CD8-positive, alpha-beta memory T cell (primary cell): Measurements from ENCODE around the gene SLC30A7. TPM values are rescaled to one million over a fixed set of nuclear protein-coding genes. Genes with fewer than 3 reads are reported as not detected.
"Not testable (repeated sequence)": the region's sequence is repeated elsewhere in the genome, so short reads cannot be mapped to it uniquely, and the experiment has no call there.

Experiments
- CTCF ChIA-PET: fragments of 350-600 bp; sonication (Branson Sonifier 250); formaldehyde crosslinking; loops from one replicate; lab custom pipeline; 2021; ENCODE audit warnings: antibody characterized with exemption; lab: Charles Lee
- POLR2A ChIA-PET: fragments of 350-600 bp; sonication (Branson Sonifier 250); formaldehyde crosslinking; loops from one replicate; lab custom pipeline; 2021; ENCODE audit warnings: antibody characterized with exemption; lab: Charles Lee
- DNase-seq, 5 donors: peaks; one replicate each; pipeline versions ENCODE4 v3.0.0 to v3.0.0-alpha.2; 2020 to 2022; ENCODE audit warnings: mixed read lengths in 1 of 5
- H3K27ac ChIP-seq: one replicate; pipeline ENCODE4 v1.7.0; 2013; ENCODE audit warnings: low read depth, mild to moderate bottlenecking, low read length, moderate library complexity
- H3K27me3 ChIP-seq: 2 replicates; pipeline ENCODE4 v1.7.0; 2013; ENCODE audit warnings: low read length, mild to moderate bottlenecking; ENCODE audit not compliant: insufficient read depth, poor library complexity, severe bottlenecking
- H3K36me3 ChIP-seq: 2 replicates; pipeline ENCODE4 v1.7.0; 2013; ENCODE audit warnings: mild to moderate bottlenecking, low read length, moderate library complexity; ENCODE audit not compliant: insufficient read depth
- H3K4me1 ChIP-seq: 2 replicates; pipeline ENCODE4 v1.7.0; 2013; ENCODE audit warnings: mild to moderate bottlenecking, low read length, moderate library complexity; ENCODE audit not compliant: insufficient read depth
- H3K4me3 ChIP-seq: 2 replicates; pipeline ENCODE4 v1.7.0; 2013; ENCODE audit warnings: mild to moderate bottlenecking, low read length
- H3K9me3 ChIP-seq: 2 replicates; pipeline ENCODE4 v1.7.0; 2013; ENCODE audit warnings: mild to moderate bottlenecking, low read length
- H3K27ac Mint-ChIP-seq, 8 donors: one replicate each; pipeline ENCODE4 v1.8.0; 2020 to 2021; ENCODE audit warnings: mixed read lengths in 8 of 8, mild to moderate bottlenecking in 6 of 8, inconsistent platforms in 3 of 8, moderate library complexity in 3 of 8
- H3K27me3 Mint-ChIP-seq, 2 donors: one replicate each; pipeline ENCODE4 v1.8.0; 2020 to 2021; ENCODE audit warnings: mixed read lengths in 2 of 2, mild to moderate bottlenecking in 1 of 2, moderate library complexity in 1 of 2
- H3K36me3 Mint-ChIP-seq, 3 donors: one replicate each; pipeline ENCODE4 v1.8.0; 2020 to 2021; ENCODE audit warnings: mixed read lengths in 3 of 3, inconsistent platforms in 1 of 3, mild to moderate bottlenecking in 1 of 3
- H3K4me1 Mint-ChIP-seq, 3 donors: one replicate each; pipeline ENCODE4 v1.8.0; 2020 to 2021; ENCODE audit warnings: mixed read lengths in 3 of 3, inconsistent platforms in 1 of 3, mild to moderate bottlenecking in 1 of 3
- H3K4me3 Mint-ChIP-seq, 7 donors: one replicate each; pipeline ENCODE4 v1.8.0; 2020 to 2021; ENCODE audit warnings: mixed read lengths in 7 of 7, mild to moderate bottlenecking in 6 of 7, moderate library complexity in 4 of 7, inconsistent platforms in 2 of 7
- H3K9me3 Mint-ChIP-seq, 5 donors: one replicate each; pipeline ENCODE4 v1.8.0; 2020 to 2022; ENCODE audit warnings: mixed read lengths in 5 of 5, mild to moderate bottlenecking in 3 of 5, moderate library complexity in 2 of 5, inconsistent platforms in 1 of 5
- polyA plus RNA-seq: library from polyadenylated mRNA; unstranded; fragments of 300-500 nt; fragmentation: Illumina TruSeq; gene quantifications from one replicate; pipeline ENCODE4 v1.2.3, GENCODE V29; 2021
- total RNA-seq, 2 experiments: library from RNA; stranded (reverse); gene quantifications; one replicate each; pipeline ENCODE4 v1.2.3, GENCODE V29; 2021

The SLC30A7 gene, protein sequence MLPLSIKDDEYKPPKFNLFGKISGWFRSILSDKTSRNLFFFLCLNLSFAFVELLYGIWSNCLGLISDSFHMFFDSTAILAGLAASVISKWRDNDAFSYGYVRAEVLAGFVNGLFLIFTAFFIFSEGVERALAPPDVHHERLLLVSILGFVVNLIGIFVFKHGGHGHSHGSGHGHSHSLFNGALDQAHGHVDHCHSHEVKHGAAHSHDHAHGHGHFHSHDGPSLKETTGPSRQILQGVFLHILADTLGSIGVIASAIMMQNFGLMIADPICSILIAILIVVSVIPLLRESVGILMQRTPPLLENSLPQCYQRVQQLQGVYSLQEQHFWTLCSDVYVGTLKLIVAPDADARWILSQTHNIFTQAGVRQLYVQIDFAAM
- total RNA-seq (10 to 100 TPM; 47.0 to 47.4 TPM), polyA plus RNA-seq (12.7 TPM)

- Histone ChIP-seq H3K4me3 (peak within 1 kb of the TSS; percentile 93), H3K27ac (peak within 1 kb of the TSS; percentile 99), H3K36me3 (no peaks in the 10 kb centered on the region), H3K9me3 (no peaks in the 10 kb centered on the region), H3K27me3 (no peaks in the 10 kb centered on the region), H3K4me1 (peaks cover 27% of the 10 kb centered on the region)
- Mint-ChIP-seq H3K27me3 (peaks cover 0 to 3% of the 10 kb centered on the region in 2 donors), H3K4me3 (peak within 1 kb of the TSS; percentile 95 to 100 (median 97)), H3K36me3 (peaks cover 2 to 48% (median 4%) of the 10 kb centered on the region in 3 donors), H3K27ac (peak within 1 kb of the TSS; percentile 98 to 100 (median 100)), H3K9me3 (peaks cover 0 to under 1% (median 0%) of the 10 kb centered on the region in 5 donors), H3K4me1 (peaks cover 45 to 65% (median 56%) of the 10 kb centered on the region in 3 donors)
- ChIA-PET POLR2A (interaction anchor here (1.0 to 1.7 kb wide), 6 partner anchors 32 to 414 kb away, joined by 3 to 7 read pairs (median 4); partner anchors contain the start of gene S1PR1), CTCF (interaction anchor here (0.8 to 2.1 kb wide), 7 partner anchors 11 to 414 kb away, joined by 3 to 6 read pairs (median 4); no protein-coding TSS in a partner anchor)
- DNase-seq = peak; percentile 95 to 98 (median 96)
Observed at GRCh38 chr1:100895540-100896480, at the start of gene SLC30A7. SLC30A7 (plus strand) TSS chr1:100896090; CDS start chr1:100896263, 173 bp downstream.

DNA sequence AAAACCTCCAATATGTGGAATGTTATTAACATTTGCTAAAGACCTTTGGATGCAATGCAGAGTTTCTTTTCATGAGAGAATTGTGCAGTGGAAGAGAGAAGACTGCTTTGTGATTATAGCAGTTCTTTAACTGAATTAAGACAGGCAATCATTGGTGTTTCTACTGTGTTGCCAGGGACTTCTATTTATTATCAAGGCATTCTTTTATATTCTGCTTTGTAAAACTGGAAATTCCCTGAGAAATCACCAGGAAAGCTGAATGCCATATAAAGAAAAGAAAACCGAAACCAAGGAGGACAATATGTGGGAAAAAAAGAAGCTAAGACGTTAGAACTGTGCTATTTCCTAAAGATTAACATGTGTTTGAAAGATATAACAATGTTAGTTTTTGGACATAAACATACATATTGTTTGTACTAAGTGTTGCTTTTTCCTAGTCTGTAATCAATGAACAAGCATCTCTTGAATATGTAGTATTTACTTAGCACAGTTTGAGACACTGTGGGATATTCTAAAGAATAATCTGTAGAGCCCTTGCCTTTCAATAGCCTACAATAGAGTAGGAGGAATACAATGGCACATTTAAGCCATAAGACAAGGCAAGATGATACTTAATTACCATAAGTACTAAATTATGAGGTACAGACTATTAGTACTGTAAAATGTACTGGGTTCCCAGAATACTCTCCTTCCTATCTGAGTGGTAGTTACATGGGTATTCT lies 48.4 kb upstream of the SLC30A7 start:
- peaks cover 0 to 5% (median 3%) of the 10 kb centered on the region in 3 donors for H3K36me3 Mint-ChIP-seq
- H3K4me1 ChIP-seq = no peaks in the 10 kb centered on the region
- no peaks in the 10 kb centered on the region for H3K4me1 Mint-ChIP-seq
- H3K4me3 ChIP-seq = no peak overlapping the region
- ChIA-PET CTCF (no interaction called here), POLR2A (no interaction called here)
- no peaks in the 10 kb centered on the region for H3K9me3 ChIP-seq
- H3K4me3 Mint-ChIP-seq = no peak overlapping the region
- H3K36me3 ChIP-seq = no peaks in the 10 kb centered on the region
- peaks cover 19 to 41% of the 10 kb centered on the region in 2 donors for H3K27me3 Mint-ChIP-seq
- H3K9me3 Mint-ChIP-seq = peaks cover 0 to 2% (median 0%) of the 10 kb centered on the region in 5 donors
- H3K27ac Mint-ChIP-seq = no peak overlapping the region
- H3K27me3 ChIP-seq = no peaks in the 10 kb centered on the region
- no peak overlapping the region for H3K27ac ChIP-seq
- no peak for DNase-seq

DNA sequence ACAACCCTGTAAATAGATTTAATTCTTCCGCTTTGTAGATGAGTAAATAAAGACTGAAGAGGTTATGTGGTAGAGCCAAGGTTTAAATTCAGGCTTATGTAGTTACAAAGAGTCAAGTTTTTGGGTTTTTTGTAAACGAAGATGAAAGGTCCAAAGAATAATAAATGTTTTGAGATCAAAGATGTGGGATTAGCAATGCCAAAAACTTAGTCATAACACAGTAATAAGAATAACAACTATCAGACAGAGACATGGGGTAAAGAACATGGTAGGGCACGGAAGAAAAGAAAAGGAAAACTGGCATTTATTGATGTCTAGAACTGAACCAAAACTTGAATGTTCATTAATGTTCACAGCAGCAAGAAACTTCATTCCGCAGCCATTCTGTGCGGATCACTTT lies 44.2 kb upstream of the SLC30A7 start:
- DNase-seq = no peak
- no peaks in the 10 kb centered on the region for H3K4me1 ChIP-seq
- H3K36me3 ChIP-seq = no peaks in the 10 kb centered on the region
- Mint-ChIP-seq H3K4me3 (no peak overlapping the region), H3K4me1 (no peaks in the 10 kb centered on the region), H3K9me3 (no peaks in the 10 kb centered on the region), H3K36me3 (no peaks in the 10 kb centered on the region), H3K27me3 (peaks cover 8 to 31% of the 10 kb centered on the region in 2 donors), H3K27ac (no peak overlapping the region)
- H3K27me3 ChIP-seq = no peaks in the 10 kb centered on the region
- no peaks in the 10 kb centered on the region for H3K9me3 ChIP-seq
- H3K4me3 ChIP-seq = no peak overlapping the region
- ChIA-PET POLR2A (no interaction called here), CTCF (no interaction called here)
- no peak overlapping the region for H3K27ac ChIP-seq

- H3K4me1 Mint-ChIP-seq = no peaks in the 10 kb centered on the region
- no peak for DNase-seq
- CTCF ChIA-PET = no interaction called here
- no peak overlapping the region for H3K4me3 Mint-ChIP-seq
- Histone ChIP-seq H3K36me3 (no peaks in the 10 kb centered on the region), H3K27ac (no peak overlapping the region), H3K4me1 (no peaks in the 10 kb centered on the region), H3K9me3 (no peaks in the 10 kb centered on the region), H3K4me3 (no peak overlapping the region), H3K27me3 (no peaks in the 10 kb centered on the region)
- H3K27me3 Mint-ChIP-seq = peaks cover 4 to 29% of the 10 kb centered on the region in 2 donors
- H3K36me3 Mint-ChIP-seq = no peaks in the 10 kb centered on the region
- POLR2A ChIA-PET = no interaction called here
- no peaks in the 10 kb centered on the region for H3K9me3 Mint-ChIP-seq
- no peak overlapping the region for H3K27ac Mint-ChIP-seq
Observed at GRCh38 chr1:100852976-100853375, 42.9 kb upstream of the SLC30A7 start.

DNA sequence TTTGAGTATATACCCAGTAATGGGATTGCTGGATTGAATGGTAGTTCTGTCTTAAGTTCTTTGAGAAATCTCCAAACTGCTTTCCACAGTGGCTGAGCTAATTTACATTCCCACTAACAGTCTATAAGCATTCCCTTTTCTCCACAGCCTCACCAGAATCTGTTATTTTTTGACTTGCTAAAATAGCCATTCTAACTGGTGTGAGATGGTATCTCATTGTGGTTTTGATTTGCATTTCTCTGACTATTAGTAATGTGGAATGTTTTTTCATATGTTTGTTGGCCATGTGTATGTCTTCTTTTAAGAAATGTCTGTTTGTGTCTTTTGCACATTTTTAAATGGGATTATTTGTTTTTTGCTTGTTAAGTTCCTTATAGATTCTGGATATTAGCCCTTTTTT lies 40.8 kb upstream of the SLC30A7 start:
- H3K27ac ChIP-seq, H3K27ac Mint-ChIP-seq, H3K36me3 ChIP-seq, H3K4me3 Mint-ChIP-seq, H3K9me3 Mint-ChIP-seq, H3K9me3 ChIP-seq, H3K4me1 ChIP-seq, DNase-seq, H3K4me1 Mint-ChIP-seq, H3K4me3 ChIP-seq, H3K36me3 Mint-ChIP-seq, H3K27me3 ChIP-seq, POLR2A ChIA-PET: not testable (repeated sequence)
- H3K27me3 Mint-ChIP-seq = peaks cover 0 to 10% of the 10 kb centered on the region in 2 donors
- CTCF ChIA-PET = interaction anchor here (0.7 kb wide), 1 partner anchor 1039 kb away, joined by 3 read pairs; no protein-coding TSS in a partner anchor

DNA sequence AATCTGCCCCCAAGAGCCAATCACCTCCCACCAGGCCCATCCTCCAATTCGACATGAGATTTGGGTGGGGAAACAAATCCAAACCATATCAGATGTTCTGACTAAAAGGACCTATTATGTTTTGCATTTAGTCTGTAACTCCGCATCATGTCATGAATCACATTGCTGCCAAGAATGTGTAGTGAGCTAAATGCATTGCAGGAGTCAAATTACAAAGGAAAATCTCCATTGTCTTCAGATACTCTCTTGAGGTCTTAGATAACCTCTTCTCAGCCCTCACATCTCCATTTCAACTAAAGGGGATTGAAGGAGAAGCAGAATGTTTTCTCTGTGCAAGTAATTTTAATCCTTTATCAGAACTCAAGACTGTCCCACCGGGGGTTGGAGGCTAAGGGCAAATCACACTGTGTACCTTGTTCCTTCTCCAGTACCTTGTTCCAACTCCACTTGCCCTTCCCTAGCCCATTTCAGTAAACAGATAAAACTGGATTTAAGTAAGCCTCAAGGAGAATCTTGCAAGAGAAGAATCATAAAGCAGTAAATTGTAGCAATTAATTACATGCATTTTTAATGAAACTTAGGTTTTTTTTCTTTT lies 35.4 kb upstream of the SLC30A7 start:
- Mint-ChIP-seq H3K4me3 (no peak overlapping the region), H3K4me1 (no peaks in the 10 kb centered on the region), H3K36me3 (no peaks in the 10 kb centered on the region), H3K27ac (no peak overlapping the region), H3K9me3 (no peaks in the 10 kb centered on the region), H3K27me3 (peaks cover 0 to 1% of the 10 kb centered on the region in 2 donors)
- H3K4me1 ChIP-seq = no peaks in the 10 kb centered on the region
- H3K9me3 ChIP-seq = no peaks in the 10 kb centered on the region
- ChIA-PET POLR2A (no interaction called here), CTCF (no interaction called here)
- no peak overlapping the region for H3K4me3 ChIP-seq
- H3K27ac ChIP-seq = no peak overlapping the region
- no peak for DNase-seq
- no peaks in the 10 kb centered on the region for H3K36me3 ChIP-seq
- no peaks in the 10 kb centered on the region for H3K27me3 ChIP-seq

GRCh38 chr1:100861379-100861778 lies 34.5 kb upstream of the SLC30A7 start:
- no peaks in the 10 kb centered on the region for H3K36me3 Mint-ChIP-seq
- Histone ChIP-seq H3K4me1 (no peaks in the 10 kb centered on the region), H3K4me3 (no peak overlapping the region), H3K27me3 (no peaks in the 10 kb centered on the region), H3K9me3 (no peaks in the 10 kb centered on the region), H3K27ac (no peak overlapping the region), H3K36me3 (no peaks in the 10 kb centered on the region)
- H3K9me3 Mint-ChIP-seq = no peaks in the 10 kb centered on the region
- POLR2A ChIA-PET = no interaction called here
- no peak for DNase-seq
- H3K4me1 Mint-ChIP-seq = no peaks in the 10 kb centered on the region
- CTCF ChIA-PET = no interaction called here
- H3K4me3 Mint-ChIP-seq = no peak overlapping the region
- H3K27ac Mint-ChIP-seq = no peak overlapping the region
- peaks cover 0 to 1% of the 10 kb centered on the region in 2 donors for H3K27me3 Mint-ChIP-seq
